GM18867 (cell line): ENCODE results near the gene CAMK1D.

Experiments used
- ATAC-seq: cut with Tn5 transposase; IDR thresholded peaks from one replicate; pipeline ENCODE4 v1.9.1; 2021; ENCODE audit warnings: mild to moderate bottlenecking, moderate library complexity; ENCODE audit not compliant: unreplicated experiment

CAMK1D gene

GRCh38 chr10:12510984-12511383 lies 161.6 kb downstream of the CAMK1D start:
- no peak for ATAC-seq

GRCh38 chr10:12511651-12512050 lies 162.3 kb downstream of the CAMK1D start:
- no peak for ATAC-seq

- ATAC-seq, result no peak
Measured at GRCh38 chr10:12512332-12513002, 163.1 kb downstream of the CAMK1D start.

GRCh38 chr10:12513003-12513365 lies 163.6 kb downstream of the CAMK1D start:
- ATAC-seq, result no peak

GRCh38 chr10:12513775-12514673 lies 164.7 kb downstream of the CAMK1D start:
- no peak for ATAC-seq

GRCh38 chr10:12518024-12518423 lies 168.7 kb downstream of the CAMK1D start:
- ATAC-seq, result no peak

- ATAC-seq, result no peak
Measured at GRCh38 chr10:12521423-12521822, 172.1 kb downstream of the CAMK1D start.

- no peak for ATAC-seq
Measured at GRCh38 chr10:12526311-12526710, 177.0 kb downstream of the CAMK1D start.

- no peak for ATAC-seq
Measured at GRCh38 chr10:12529976-12530375, 180.6 kb downstream of the CAMK1D start.

- ATAC-seq, result no peak
Measured at GRCh38 chr10:12531305-12532220, 182.2 kb downstream of the CAMK1D start.

- ATAC-seq, result no peak
Measured at GRCh38 chr10:12533151-12533550, 183.8 kb downstream of the CAMK1D start.

GRCh38 chr10:12533723-12534122 lies 184.4 kb downstream of the CAMK1D start:
- ATAC-seq, result no peak

- ATAC-seq, result no peak
Measured at GRCh38 chr10:12534824-12535223, 185.5 kb downstream of the CAMK1D start.

- ATAC-seq, result no peak
Measured at GRCh38 chr10:12535656-12536055, 186.3 kb downstream of the CAMK1D start.

- ATAC-seq, result no peak
Measured at GRCh38 chr10:12538491-12538995, 189.2 kb downstream of the CAMK1D start.

- ATAC-seq, result no peak
Measured at GRCh38 chr10:12539350-12540164, 190.2 kb downstream of the CAMK1D start.

GRCh38 chr10:12540341-12540781 lies 191.0 kb downstream of the CAMK1D start:
- ATAC-seq, result no peak

GRCh38 chr10:12541446-12542067 lies 192.2 kb downstream of the CAMK1D start:
- no peak for ATAC-seq

GRCh38 chr10:12542133-12542670 lies 192.9 kb downstream of the CAMK1D start:
- no peak for ATAC-seq
